GM19351 (cell line): ENCODE measurements around the gene IQSEC2.

Source experiments
- ATAC-seq: cut with Tn5 transposase; IDR thresholded peaks from one replicate; pipeline ENCODE4 v1.9.1; 2021; ENCODE audit warnings: mild to moderate bottlenecking, moderate library complexity; ENCODE audit not compliant: unreplicated experiment

Gene IQSEC2

DNA sequence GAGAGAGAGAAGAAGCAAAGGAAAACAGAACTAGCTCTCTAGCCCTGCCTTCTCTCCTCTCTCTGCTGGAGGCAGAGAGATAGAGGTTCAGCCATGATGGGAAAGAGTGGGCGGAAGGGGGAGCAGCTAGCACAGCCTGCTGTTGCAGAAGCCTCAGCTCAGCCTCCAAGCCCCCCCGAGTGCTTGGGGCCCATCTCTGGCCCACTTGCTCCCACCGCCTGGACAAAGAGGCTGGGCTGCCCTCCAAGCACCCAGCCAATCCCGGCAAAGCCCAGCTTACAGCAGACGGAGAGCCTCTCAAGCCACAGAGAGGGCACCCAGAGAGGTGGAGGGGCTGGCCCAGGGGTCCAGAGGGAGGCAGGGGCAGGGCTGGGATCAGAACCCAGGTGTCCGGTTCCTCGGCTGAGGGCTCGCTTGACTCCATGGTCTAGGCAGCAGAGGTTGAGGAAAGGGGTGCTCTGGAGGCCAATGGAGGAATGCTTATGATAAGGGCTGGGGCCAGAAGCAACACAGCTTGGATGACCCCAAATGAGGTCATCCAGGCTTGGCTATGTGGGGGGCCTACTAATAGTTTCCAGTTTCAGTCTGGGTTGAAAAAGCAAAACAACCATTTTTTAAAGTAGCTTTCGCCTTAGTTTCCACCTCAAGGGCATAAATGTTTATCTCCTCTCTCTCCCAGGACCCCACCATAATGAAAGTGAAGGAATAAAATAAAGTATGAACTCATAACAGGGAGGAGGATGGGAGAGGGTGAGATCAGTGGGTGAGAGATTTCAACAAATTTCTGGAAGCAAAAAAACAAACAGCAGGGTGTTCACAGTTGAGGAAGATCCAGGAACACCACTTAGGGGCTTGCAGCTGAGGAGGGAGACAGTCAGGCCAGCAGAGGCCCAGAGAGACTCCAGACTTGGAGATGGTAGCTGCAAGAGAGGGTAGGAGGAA, 24.9 kb upstream of the IQSEC2 start:
- no peak for ATAC-seq

DNA sequence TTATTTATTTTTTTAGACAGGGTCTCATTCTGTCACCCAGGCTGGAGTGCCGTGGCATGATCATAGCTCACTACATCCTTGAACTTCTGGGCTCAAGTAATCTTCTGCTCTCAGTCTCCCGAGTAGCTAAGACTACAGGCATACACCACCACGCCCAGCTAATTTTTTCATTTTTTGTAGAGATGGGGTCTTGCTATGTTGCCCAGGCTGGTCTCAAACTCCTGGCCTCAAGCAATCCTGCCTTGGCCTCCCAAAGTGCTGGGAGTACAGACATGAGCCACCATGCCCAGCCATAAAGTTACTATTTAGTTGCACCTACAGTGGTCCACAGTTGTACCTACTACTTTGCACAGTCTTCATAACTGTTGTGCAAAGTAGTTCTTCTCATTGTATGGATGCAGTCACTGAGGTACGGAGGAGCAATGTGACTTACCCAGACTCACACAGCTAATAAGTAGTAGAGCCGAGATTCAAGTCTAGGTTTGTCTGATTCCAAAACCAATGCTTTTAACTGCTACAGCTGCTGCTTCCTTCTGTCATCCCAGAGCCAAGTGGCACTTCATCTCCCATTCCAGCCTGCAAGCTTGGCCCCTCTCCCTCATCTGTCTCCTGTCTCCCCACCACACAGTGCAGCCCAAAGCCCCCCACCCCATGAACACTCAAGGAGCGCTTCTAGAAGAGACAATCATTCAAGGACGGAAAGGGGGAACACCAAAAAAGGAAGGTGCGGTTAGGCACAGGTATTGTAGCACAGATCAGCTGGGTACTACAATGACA, 24.0 kb upstream of the IQSEC2 start:
- no peak for ATAC-seq

DNA sequence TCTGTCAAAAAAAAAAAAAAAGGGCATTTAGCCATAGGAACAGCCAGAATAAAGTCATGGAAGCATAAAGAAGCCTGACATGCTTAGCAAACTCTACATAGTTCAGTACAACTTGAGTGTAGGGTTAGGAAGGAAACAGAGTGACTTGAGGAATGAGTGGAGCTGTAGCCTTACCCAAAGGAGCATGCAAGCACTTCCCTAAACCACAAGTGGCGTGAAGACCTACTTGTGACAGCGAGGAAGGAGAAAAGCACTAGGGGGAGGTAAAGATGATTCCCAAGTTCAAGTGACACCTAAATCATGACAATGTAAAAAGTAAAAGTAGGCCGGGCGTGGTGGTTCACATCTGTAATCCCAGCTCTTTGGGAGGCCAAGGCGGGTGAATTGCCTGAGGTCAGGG, 21.8 kb upstream of the IQSEC2 start:
- ATAC-seq, result no peak

DNA sequence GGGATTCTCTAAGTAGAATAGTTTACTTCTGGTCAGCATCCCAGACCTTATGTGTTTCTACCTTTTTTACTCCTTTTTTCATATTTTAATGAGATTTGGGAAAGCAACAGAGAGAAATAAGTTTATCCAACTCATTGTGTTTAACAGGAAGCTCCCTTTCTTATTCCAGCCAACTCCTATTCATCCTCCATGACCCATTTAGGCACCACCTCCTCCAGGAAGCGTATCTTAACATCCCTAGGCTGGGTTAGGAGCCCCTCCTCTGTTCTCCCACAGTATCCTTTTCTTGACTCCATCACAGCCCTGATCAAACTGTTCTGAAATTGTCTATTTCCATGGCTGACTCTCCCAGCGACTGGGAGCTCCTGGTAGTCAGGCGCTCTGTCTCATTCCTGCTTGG, 18.8 kb upstream of the IQSEC2 start:
- ATAC-seq, result no peak

DNA sequence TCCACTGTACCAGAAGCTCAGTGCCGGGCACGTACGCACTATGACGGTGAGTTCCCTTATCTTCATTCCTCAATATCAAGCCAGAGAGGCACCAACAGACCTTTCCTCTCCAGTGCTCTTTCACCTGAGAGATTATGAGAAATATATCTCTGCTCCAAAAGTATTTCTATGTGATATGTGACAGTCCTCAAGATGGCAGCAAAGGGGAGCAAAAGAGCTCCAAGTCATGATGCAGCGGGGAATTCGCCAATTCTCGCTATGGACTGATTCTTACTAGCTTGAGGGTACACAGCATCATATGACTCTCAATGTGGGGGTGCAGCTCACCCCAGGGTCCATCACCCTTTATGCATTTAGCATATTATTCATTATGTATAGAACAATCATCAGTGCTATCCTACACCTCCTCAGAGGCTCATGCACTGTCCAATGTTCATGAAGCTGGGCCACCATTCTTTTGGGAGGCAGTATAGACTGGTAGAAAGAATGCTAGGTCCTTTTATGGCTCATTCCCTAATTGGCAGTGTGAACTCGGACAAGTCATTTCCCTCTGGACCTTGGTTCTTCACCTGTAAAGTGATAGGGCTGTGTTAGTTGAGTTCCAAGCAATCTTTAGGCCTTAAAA, 12.8 kb upstream of the IQSEC2 start:
- ATAC-seq, result no peak

GRCh38 chrX:53291596-53291995, 10.2 kb upstream of the IQSEC2 start:
- ATAC-seq, result no peak

DNA sequence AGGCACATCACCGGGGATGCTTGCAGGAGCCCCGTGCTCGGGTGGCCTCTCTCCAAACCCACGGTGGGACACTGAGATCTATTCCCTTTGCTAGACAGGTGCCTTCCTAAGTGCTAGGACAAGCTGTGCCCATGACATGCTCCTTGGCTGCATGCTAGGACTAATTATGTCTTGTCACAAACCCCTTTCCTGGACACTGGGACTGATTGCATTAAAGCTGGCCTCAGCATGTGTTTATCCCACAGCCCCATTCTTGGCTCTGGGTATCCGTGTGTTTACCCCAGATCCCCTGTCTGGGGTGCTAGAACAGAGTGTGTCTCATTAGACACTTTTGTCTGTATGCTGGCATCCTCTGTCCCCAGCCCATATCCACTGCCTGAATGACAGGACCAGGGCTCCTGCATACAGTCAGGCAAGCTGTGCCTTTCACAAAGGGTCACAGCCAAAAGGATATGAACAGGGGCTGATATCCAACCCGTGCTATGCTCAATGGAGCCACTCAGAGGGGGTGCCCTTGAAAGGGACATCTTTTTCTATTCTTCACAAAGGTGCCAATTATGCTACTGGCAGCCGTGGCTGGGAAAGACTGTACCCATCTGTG, 9.2 kb upstream of the IQSEC2 start:
- no peak for ATAC-seq

DNA sequence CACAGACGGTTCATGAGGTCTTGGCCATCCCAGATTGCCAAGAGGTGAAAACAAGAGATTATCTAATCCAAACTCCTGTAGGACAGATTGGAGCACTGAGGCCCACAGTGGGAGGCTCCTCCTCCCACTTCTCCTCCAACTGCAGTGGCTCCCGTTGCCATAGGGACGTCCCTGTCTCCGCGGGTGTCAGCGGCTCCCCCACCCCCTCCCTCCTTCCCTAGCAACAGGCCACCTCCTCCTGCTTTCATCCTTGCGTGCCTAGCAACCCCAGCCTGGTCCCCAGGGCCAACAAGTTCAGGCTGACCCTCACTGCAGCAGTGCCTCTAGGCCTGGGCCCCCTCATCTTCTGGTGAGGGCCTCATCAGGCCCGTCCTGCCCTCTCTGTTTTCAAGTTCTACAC, 6.8 kb upstream of the IQSEC2 start:
- no peak for ATAC-seq

GRCh38 chrX:53287493-53288138, 6.2 kb upstream of the IQSEC2 start:
- no peak for ATAC-seq

GRCh38 chrX:53286171-53286570, 4.8 kb upstream of the IQSEC2 start:
- ATAC-seq, result no peak

DNA sequence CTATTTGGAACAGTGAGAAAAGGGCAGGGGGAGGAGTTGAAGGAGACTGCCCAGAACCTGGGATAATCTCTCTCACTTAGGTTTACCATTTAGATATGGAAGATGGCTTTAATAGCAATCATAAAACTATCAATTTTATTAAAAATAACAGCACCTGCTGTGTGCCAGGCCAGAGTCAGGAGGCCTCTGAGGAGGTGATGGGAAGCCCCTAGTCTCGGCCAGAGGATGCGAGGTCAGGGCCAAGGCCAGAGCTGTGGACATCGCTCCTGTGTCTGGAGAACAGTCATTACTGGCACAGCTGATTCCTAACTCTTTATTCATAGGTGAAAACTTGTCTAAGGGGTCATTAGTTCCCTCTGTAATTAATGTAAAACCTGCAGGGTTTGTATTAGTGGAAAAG, 4.2 kb upstream of the IQSEC2 start:
- ATAC-seq, result no peak

- ATAC-seq, result peak; percentile 81
Observed at GRCh38 chrX:53284684-53285447, 3.5 kb upstream of the IQSEC2 start.

DNA sequence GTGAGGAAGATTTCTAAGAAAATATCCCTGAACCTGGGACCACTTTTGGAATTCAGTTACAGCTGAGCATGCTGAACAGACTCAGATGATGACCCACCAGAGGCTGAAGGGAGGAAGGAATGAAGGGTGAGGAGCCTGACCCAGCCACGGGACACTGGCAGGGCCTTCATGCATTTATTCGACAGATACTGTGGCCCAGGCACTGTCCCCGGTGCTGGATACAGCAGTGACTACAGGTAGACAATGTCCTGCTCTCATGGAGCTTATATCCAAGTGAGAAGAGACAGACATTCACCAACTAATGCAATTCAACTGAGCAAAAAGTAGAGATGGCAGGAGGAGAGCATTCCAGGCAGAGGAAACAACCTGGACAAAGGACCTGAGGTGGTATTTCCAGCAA, 2.2 kb upstream of the IQSEC2 start:
- ATAC-seq, result no peak

DNA sequence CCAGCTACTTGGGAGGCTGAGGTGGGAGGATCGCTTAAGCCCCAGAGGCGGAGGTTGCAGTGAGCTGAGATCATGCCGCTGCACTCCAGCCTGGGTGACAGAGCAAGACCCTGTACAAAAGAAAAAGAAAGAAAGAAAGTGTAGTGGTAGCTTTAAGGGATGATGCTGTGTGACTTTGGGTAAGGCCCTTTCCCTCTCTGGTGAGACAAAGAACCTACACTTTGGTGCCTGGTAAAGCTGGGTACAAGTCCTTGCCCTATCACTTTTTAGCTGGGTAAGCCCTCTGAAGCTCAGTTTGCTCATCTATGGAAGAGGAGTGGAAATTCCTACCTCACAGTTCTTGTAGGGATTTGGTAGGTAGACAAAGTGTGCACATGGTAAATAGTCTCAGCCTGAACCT, 1.7 kb upstream of the IQSEC2 start:
- ATAC-seq, result no peak

DNA sequence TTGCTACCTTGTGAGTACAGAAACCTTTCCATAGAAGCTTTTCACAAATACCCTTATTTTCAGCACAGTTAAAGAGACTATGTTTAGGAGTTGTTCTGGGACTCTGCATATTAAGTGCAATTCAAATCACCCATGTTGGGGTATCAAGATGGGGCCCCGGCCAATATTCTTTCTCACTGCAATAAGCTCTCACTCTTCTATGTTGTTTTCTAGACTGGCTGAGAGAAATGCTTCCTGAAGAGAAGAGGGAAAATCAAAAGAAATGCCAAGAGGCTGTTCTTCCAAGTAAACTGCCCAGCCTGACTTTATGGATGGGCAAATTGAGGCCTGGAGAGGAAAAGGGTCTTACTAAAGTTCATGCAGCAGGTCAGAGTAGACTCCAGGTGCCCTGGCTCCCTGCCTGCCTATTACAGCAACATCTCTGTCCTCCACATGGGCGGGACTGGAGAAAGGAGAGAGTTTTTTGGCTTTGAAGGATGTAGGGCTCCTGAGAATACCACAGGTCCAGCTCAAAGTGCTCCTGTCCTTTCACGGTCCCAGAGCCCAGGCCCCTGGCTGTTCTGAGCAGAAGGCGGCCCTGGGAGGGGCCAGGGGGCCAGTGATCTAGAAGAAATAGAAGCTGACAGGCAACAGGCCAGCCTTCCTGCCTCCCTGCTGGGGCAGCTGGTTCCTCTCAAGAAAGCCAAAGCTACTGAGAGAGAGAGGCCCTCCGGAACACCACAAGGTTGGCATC, 745 bp upstream of the IQSEC2 start:
- no peak for ATAC-seq

DNA sequence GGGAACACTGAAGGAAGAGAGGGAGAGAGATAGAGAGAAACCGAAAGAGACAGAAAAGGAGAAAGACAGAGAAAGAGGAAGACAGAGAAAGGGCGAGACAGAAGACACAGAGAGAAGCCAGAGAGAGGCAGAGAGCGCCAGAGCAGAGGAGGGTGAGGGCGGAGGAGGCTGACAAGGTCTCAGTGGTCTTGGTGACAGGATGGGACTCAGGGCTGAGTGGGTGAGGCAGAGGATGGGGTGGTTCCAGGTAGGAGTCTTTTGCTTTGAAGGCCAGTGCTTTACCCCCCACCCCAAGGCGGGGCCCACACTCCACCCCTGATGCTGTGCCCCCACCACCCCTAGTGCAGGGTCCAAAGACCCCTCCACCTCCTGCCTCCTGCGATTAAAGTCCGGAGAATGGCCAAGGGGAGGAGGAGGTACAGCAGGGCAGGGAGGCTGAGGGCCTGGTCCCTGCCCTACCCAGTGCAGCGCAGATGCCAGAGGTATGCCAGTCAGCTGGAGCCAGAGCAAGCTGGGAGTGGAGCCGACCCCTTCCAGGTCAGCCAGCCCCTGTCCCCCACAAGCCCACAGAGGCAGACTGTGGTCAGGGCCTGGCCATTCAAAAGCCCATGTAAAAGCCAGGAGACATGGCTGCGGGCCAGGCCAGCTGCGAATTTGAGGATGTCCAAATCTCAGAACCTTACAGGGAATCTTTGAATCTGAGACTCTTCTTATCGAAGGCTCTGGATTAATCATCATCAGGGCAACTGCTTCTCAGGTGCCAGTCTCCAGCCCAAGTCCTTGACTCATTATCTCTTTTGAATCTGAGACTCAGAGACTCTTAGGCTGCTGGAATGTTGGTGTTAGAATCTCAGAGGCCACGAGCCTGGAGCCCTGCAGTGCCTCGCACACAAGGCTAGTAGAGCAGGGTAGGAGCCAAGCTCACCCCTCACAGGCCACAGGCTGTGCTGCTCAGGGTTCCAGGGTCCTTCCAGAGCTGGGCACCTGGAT, 758 bp downstream of the IQSEC2 start:
- no peak for ATAC-seq

- no peak for ATAC-seq
Observed at GRCh38 chrX:53279296-53280237, 1.8 kb downstream of the IQSEC2 start.
